Keratinocyte (primary cell): ENCODE data around the gene TREH.

Source experiments
- CTCF ChIP-seq, 3 experiments: IDR thresholded peaks in 1 of 3; conservative IDR thresholded peaks in 1 of 3; optimal IDR thresholded peaks in 1 of 3; 2 replicates in 2 of 3; 3 replicates in 1 of 3; pipeline versions ENCODE3 to v1.5.1; 2011; ENCODE audit warnings: low read length in 3 of 3, mild to moderate bottlenecking in 3 of 3, moderate library complexity in 2 of 3, control low read depth in 1 of 3, inconsistent platforms in 1 of 3; ENCODE audit not compliant: insufficient read depth in 2 of 3; ENCODE audit errors: extremely low read depth in 1 of 3
- EZH2 ChIP-seq: IDR thresholded peaks from one replicate; pipeline ENCODE4 v1.6.1; 2012; ENCODE audit warnings: inconsistent platforms, mild to moderate bottlenecking, low read length, moderate library complexity

DNA sequence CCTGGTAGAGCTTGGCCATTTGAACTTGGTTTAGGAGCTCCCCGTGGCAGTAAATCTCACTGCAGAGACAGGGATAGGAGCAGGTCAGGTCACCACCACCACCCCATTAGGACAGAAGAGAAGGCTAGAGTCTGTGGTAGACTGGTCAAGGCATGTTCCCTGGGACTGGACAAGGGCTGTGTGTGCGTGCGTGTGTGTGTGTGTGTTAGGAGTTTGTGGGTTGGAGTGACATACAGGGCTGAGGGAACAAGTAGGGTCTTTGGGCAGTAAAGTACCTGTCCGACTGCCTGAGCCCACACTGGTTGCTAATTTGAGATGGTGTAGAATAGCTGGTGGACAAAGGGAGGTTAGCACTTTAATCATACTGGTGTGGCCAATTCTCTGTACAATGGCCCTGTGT lies 16.1 kb downstream of the TREH start:
- no peak for TF ChIP-seq EZH2
- TF ChIP-seq CTCF (optimal IDR thresholded peaks at IDR 0.05 in 1 of 3, IDR thresholded peaks at IDR 0.05 in 1 of 3, conservative IDR thresholded peaks at IDR 0.05 in 1 of 3; ENCODE audit: extremely low read depth in 1 of 3, insufficient read depth in 2 of 3, low read length in 3 of 3): no peak
